Mucosa of descending colon (tissue), 3 donors: ENCODE data around the gene FOXK2. TPM values are rescaled to one million over a fixed set of nuclear protein-coding genes. Genes with fewer than 3 reads are reported as not detected.

Experiments used
- ATAC-seq: fragments of 200-7000 bp; cut with Tn5 transposase; one replicate; pipeline ENCODE4 v1.9.1; 2020; ENCODE audit warnings: mild to moderate bottlenecking, moderate library complexity
- DNase-seq, 3 donors: peaks; one replicate each; pipeline ENCODE4 v3.0.0-alpha.2; 2020
- H3K36me3 ChIP-seq: fragments of 200-600 bp; one replicate; pipeline ENCODE4 v1.8.0; 2021; ENCODE audit warnings: low read depth, mild to moderate bottlenecking
- H3K4me1 ChIP-seq: fragments of 200-600 bp; one replicate; pipeline ENCODE4 v1.8.0; 2021; ENCODE audit warnings: low read depth, mild to moderate bottlenecking
- H3K4me3 ChIP-seq: fragments of 200-600 bp; one replicate; pipeline ENCODE4 v1.8.0; 2021; ENCODE audit warnings: mild to moderate bottlenecking
- H3K9me3 ChIP-seq: fragments of 200-600 bp; one replicate; pipeline ENCODE4 v1.8.0; 2021; ENCODE audit warnings: mild to moderate bottlenecking
- CTCF ChIP-seq: fragments of 200-600 bp; IDR thresholded peaks from one replicate; pipeline ENCODE4 v1.8.0; 2022; ENCODE audit warnings: antibody characterized with exemption, mild to moderate bottlenecking
- intact Hi-C, 2 donors: fragments of 100-400 bp; cut with DNase I in 1 of 2; cut with micrococcal nuclease in 1 of 2; formaldehyde crosslinking; loops; one replicate each; pipeline versions ENCODE4 v1.11.0 to v1.11.1; 2022; cut with DNase I, micrococcal nuclease
- total RNA-seq, 3 donors: library from RNA; stranded (reverse); fragmentation: NEBNext Ultra II Directional in 2 of 3; extraction: Animal tissue kit (Norgen Biotek cat#: 25700) in 2 of 3; gene quantifications; one replicate each; pipeline versions ENCODE4 v1.2.1 to v1.2.4, GENCODE V29; 2021 to 2023
- donor health status: DM: no; HTN: no; CAD: no; lungs with moderate emphysema.
- donor health status: DM: no; HTN: no; CAD: no.
- donor health status: DM: no; HTN: yes; CAD: no.

The FOXK2 gene
- total RNA-seq, 3 donors from 2014 or later, result 39.7 to 62.3 (median 43.5) TPM

- Histone ChIP-seq H3K4me1 (peaks cover 10% of the 10 kb centered on the region), H3K9me3 (no peaks in the 10 kb centered on the region), H3K36me3 (peaks cover 6% of the 10 kb centered on the region), H3K4me3 (no peak overlapping the region)
- intact Hi-C loops, result no loop called here
- TF ChIP-seq CTCF, result no peak
- DNase-seq (no peak), ATAC-seq (no peak)
These were observed 86.5 kb downstream of the FOXK2 start for GRCh38 chr17:82605939-82606600.

GRCh38 chr17:82608816-82609215, 89.3 kb downstream of the FOXK2 start:
- Histone ChIP-seq H3K4me3 (no peak overlapping the region), H3K36me3 (no peaks in the 10 kb centered on the region), H3K4me1 (peaks cover 3% of the 10 kb centered on the region), H3K9me3 (no peaks in the 10 kb centered on the region)
- ATAC-seq (no peak), DNase-seq (no peak)
- TF ChIP-seq CTCF, result no peak
- intact Hi-C loops, result no loop called here

GRCh38 chr17:82609655-82610054, 90.1 kb downstream of the FOXK2 start:
- DNase-seq (no peak), ATAC-seq (no peak)
- TF ChIP-seq CTCF, result no peak
- Histone ChIP-seq H3K4me1 (peaks cover 2% of the 10 kb centered on the region), H3K4me3 (no peak overlapping the region), H3K9me3 (no peaks in the 10 kb centered on the region), H3K36me3 (no peaks in the 10 kb centered on the region)
- intact Hi-C loops, result no loop called here

- no peak for TF ChIP-seq CTCF
These were observed 91.9 kb downstream of the FOXK2 start for GRCh38 chr17:82611140-82612058.

GRCh38 chr17:82613283-82614094, 94.0 kb downstream of the FOXK2 start:
- TF ChIP-seq CTCF, result no peak
- H3K36me3 ChIP-seq, result peaks cover 11% of the 10 kb centered on the region
- H3K4me1 ChIP-seq, result no peaks in the 10 kb centered on the region
- ATAC-seq (peak; percentile 35), DNase-seq (no peak)
- H3K4me3 ChIP-seq, result no peak overlapping the region
- intact Hi-C loops, result no loop called here
- no peaks in the 10 kb centered on the region for H3K9me3 ChIP-seq

More at GRCh38 chr17:82611140-82612058, 91.9 kb downstream of the FOXK2 start:
- H3K4me1 ChIP-seq, result no peaks in the 10 kb centered on the region
- intact Hi-C loops, result no loop called here
- no peaks in the 10 kb centered on the region for H3K9me3 ChIP-seq
- DNase-seq, result no peak
- no peak overlapping the region for H3K4me3 ChIP-seq
- peaks cover 9% of the 10 kb centered on the region for H3K36me3 ChIP-seq
- no peak for ATAC-seq
